HL-60 (cell line): ENCODE results near the gene PTPRM.

Source experiments
- DNase-seq, 2 experiments: peaks; one replicate each; pipeline ENCODE4 v3.0.0-alpha.2; 2010 to 2020; ENCODE audit warnings: low read depth in 1 of 2, low spot score in 1 of 2
- H3K27ac ChIP-seq: fragments of 250-450 bp; sonication (Bioruptor Pico); replicated peaks from 2 replicates; pipeline ENCODE4 v1.5.1; 2020; ENCODE audit warnings: mild to moderate bottlenecking, moderate library complexity
- H3K27me3 ChIP-seq: fragments of 250-450 bp; sonication (Bioruptor Pico); 2 replicates; pipeline ENCODE4 v1.5.1; 2021; ENCODE audit warnings: mild to moderate bottlenecking, moderate library complexity; ENCODE audit not compliant: insufficient read depth, poor library complexity, severe bottlenecking
- H3K4me3 ChIP-seq: replicated peaks from 2 replicates; pipeline ENCODE4 v1.5.1; 2011; ENCODE audit warnings: mild to moderate bottlenecking, control low read depth, low read length; ENCODE audit not compliant: insufficient read depth
- CTCF ChIP-seq: IDR thresholded peaks from one replicate; pipeline ENCODE4 v1.5.1; 2011; ENCODE audit warnings: low read length, control low read depth, inconsistent platforms; ENCODE audit not compliant: insufficient read depth
- GABPA ChIP-seq: IDR thresholded peaks from 2 replicates; pipeline ENCODE4 v1.6.1; 2012; ENCODE audit warnings: low read depth
- POLR2AphosphoS5 ChIP-seq: IDR thresholded peaks from 2 replicates; pipeline ENCODE4 v1.6.1; 2012; ENCODE audit warnings: low read depth
- REST ChIP-seq: IDR thresholded peaks from 2 replicates; pipeline ENCODE4 v1.6.1; 2012; ENCODE audit warnings: low read depth; ENCODE audit not compliant: insufficient replicate concordance
- SPI1 ChIP-seq: IDR thresholded peaks from 2 replicates; pipeline ENCODE4 v1.6.1; 2012; ENCODE audit warnings: low read depth, mild to moderate bottlenecking, borderline replicate concordance

The PTPRM gene

DNA sequence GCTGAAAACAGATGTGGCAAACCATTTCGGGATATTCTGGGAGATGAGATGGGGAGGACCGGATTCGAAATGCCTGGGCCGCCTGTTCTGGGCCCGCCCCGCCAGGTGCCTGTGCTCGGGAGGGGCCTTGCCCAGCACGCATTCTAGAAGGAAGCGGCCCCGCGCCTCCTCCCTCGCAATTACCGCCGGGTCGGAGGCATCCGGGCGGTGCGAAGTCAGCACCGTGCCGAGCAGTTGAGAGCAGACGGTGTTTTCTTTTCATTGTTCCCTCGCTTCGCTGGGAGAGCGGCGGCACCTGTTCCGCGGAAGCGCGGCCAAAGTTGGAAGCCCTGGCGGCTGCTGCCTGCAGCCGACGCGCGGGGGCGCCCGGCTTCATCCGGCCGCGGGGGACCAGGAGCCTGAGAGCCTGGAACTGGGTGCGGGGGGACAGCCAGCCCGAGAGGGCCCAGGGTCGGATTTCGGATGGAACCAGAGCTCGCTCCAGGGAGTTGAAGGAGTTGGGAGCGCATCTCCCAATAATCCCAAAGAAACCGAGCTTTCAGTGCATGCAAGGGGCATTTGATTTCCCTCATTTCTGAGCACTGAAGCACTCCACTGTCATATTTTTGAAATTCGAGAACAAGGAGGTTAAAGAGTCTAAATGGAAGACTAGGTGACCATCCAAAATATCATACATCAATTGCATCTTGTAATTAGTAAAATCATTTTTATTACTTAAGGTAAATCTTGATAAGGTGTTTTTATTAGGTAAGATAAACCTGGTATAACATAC, 800.3 kb downstream of the PTPRM start:
- H3K27ac ChIP-seq = no peak overlapping the region
- peak; percentile 23 for TF ChIP-seq CTCF
- TF ChIP-seq GABPA = no peak
- TF ChIP-seq POLR2AphosphoS5 = no peak
- no peak overlapping the region for H3K4me3 ChIP-seq
- DNase-seq = peak in 1 of 2 experiments; percentile 4
- H3K27me3 ChIP-seq = peaks cover 32% of the 10 kb centered on the region

GRCh38 chr18:8368512-8369217, 801.5 kb downstream of the PTPRM start:
- no peak overlapping the region for H3K27ac ChIP-seq
- DNase-seq = no peak
- H3K27me3 ChIP-seq = peaks cover 29% of the 10 kb centered on the region
- TF ChIP-seq REST (no peak), SPI1 (no peak), POLR2AphosphoS5 (no peak), GABPA (no peak), CTCF (no peak)
- H3K4me3 ChIP-seq = no peak overlapping the region

DNA sequence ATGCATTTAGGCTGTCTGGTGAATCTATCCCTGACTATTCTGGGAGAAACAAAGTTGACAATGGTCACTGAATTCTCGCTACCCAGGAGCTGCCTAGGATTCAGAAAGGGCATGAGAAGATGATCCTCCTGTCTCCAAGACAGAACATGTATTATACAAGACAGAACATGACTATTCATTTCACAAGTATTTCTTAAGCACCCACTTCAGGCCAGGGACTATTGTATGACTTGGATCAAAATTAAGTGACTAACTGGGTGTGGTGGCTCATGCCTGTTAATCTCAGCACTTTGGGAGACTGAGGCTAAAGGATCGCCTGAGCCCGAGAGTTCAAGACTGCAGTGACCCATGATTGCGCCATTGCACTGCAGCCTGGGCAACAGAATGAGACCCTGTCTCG, 806.4 kb downstream of the PTPRM start:
- no peak for TF ChIP-seq GABPA
- TF ChIP-seq POLR2AphosphoS5 = no peak
- no peak for TF ChIP-seq CTCF
- no peak for TF ChIP-seq SPI1
- TF ChIP-seq REST = no peak
- no peak overlapping the region for H3K4me3 ChIP-seq
- H3K27ac ChIP-seq = no peak overlapping the region
- no peak for DNase-seq
- H3K27me3 ChIP-seq = peaks cover 3% of the 10 kb centered on the region
